MM.1S (cell line): ENCODE measurements around the gene PEAR1.

ENCODE experiments used
- DNase-seq: peaks from one replicate; pipeline ENCODE4 v3.0.0-alpha.2; 2015
- H2AFZ ChIP-seq: fragments of 300-600 bp; sonication (generic); 2 replicates; pipeline ENCODE4 v1.6.0; 2016; ENCODE audit warnings: antibody characterized with exemption, low read length
- H3F3A ChIP-seq: fragments of 300-600 bp; sonication (generic); 2 replicates; pipeline ENCODE4 v1.6.1; 2016; ENCODE audit warnings: mild to moderate bottlenecking, antibody characterized with exemption, low read length, moderate library complexity, mixed read lengths; ENCODE audit not compliant: insufficient read depth
- H3K27ac ChIP-seq: fragments of 300-600 bp; sonication (generic); 2 replicates; pipeline ENCODE4 v1.5.1; 2016; ENCODE audit warnings: mild to moderate bottlenecking, low read length
- H3K27me3 ChIP-seq: fragments of 300-600 bp; sonication (generic); replicated peaks from 2 replicates; pipeline ENCODE4 v1.6.0; 2016; ENCODE audit warnings: low read length; ENCODE audit not compliant: insufficient read depth
- H3K36me3 ChIP-seq: fragments of 300-600 bp; sonication (generic); replicated peaks from 2 replicates; pipeline ENCODE4 v1.6.1; 2016; ENCODE audit warnings: mild to moderate bottlenecking, low read length, mixed read lengths; ENCODE audit not compliant: insufficient read depth
- H3K4me1 ChIP-seq: fragments of 300-600 bp; sonication (generic); 2 replicates; pipeline ENCODE4 v1.6.1; 2016; ENCODE audit warnings: low read length, mixed read lengths
- H3K4me2 ChIP-seq: fragments of 300-600 bp; sonication (generic); 2 replicates; pipeline ENCODE4 v1.6.0; 2016; ENCODE audit warnings: low read depth, low read length
- H3K4me3 ChIP-seq: fragments of 300-600 bp; sonication (generic); 2 replicates; pipeline ENCODE4 v1.5.1; 2016; ENCODE audit warnings: low read length, mixed read lengths
- H3K79me2 ChIP-seq: fragments of 300-600 bp; sonication (generic); 2 replicates; pipeline ENCODE4 v1.6.1; 2016; ENCODE audit warnings: mixed run types, low read length, mixed read lengths
- H3K9ac ChIP-seq: fragments of 300-600 bp; sonication (generic); 2 replicates; pipeline ENCODE4 v1.6.1; 2016; ENCODE audit warnings: low read length, mixed read lengths
- H3K9me2 ChIP-seq: fragments of 300-600 bp; sonication (generic); replicated peaks from 2 replicates; pipeline ENCODE4 v1.6.1; 2016; ENCODE audit warnings: mild to moderate bottlenecking, low read length, mixed read lengths; ENCODE audit not compliant: insufficient read depth
- H3K9me3 ChIP-seq: fragments of 300-600 bp; sonication (generic); replicated peaks from 2 replicates; pipeline ENCODE4 v1.6.1; 2016; ENCODE audit warnings: mild to moderate bottlenecking, low read length, mixed read lengths; ENCODE audit not compliant: insufficient read depth
- H4K20me1 ChIP-seq: fragments of 300-600 bp; sonication (generic); 2 replicates; pipeline ENCODE4 v1.6.1; 2016; ENCODE audit warnings: mild to moderate bottlenecking, low read length, moderate library complexity, mixed read lengths; ENCODE audit not compliant: insufficient read depth
- CTCF ChIP-seq: fragments of 300-600 bp; sonication (generic); IDR thresholded peaks from 2 replicates; pipeline ENCODE4 v1.5.1; 2016; ENCODE audit warnings: antibody characterized with exemption, low read length, mixed read lengths
- EZH2 ChIP-seq: fragments of 300-600 bp; sonication (generic); optimal IDR thresholded peaks from 2 replicates; pipeline ENCODE3; 2017; ENCODE audit warnings: low read depth, mild to moderate bottlenecking, antibody characterized with exemption, low read length, mixed read lengths
- EZH2phosphoT487 ChIP-seq: fragments of 300-600 bp; sonication (generic); IDR thresholded peaks from 2 replicates; pipeline ENCODE4 v1.6.1; 2018; ENCODE audit warnings: antibody characterized with exemption, low read length

Gene PEAR1

GRCh38 chr1:156877433-156878170 is 15.9 kb upstream of the PEAR1 start:
- no peaks in the 10 kb centered on the region for H4K20me1 ChIP-seq

GRCh38 chr1:156879876-156880275 is 13.6 kb upstream of the PEAR1 start:
- Histone ChIP-seq H3F3A (no peaks in the 10 kb centered on the region), H3K27me3 (peaks cover 44% of the 10 kb centered on the region), H3K4me1 (peaks cover 11% of the 10 kb centered on the region; the same call in 1 of the 2 replicates), H2AFZ (no peak overlapping the region), H3K9me2 (no peaks in the 10 kb centered on the region), H3K9me3 (no peaks in the 10 kb centered on the region), H3K4me3 (no peak overlapping the region), H3K36me3 (no peaks in the 10 kb centered on the region), H3K9ac (no peak overlapping the region), H3K79me2 (no peaks in the 10 kb centered on the region), H4K20me1 (no peaks in the 10 kb centered on the region), H3K4me2 (no peak overlapping the region), H3K27ac (no peak overlapping the region)
- TF ChIP-seq EZH2 (no peak), CTCF (no peak)
- no peak for DNase-seq

More at GRCh38 chr1:156877433-156878170, 15.9 kb upstream of the PEAR1 start:
- H2AFZ ChIP-seq: no peak overlapping the region
- H3K36me3 ChIP-seq: no peaks in the 10 kb centered on the region
- H3K9me3 ChIP-seq: no peaks in the 10 kb centered on the region
- no peak overlapping the region for H3K4me2 ChIP-seq
- no peak for DNase-seq
- no peak overlapping the region for H3K9ac ChIP-seq
- no peak overlapping the region for H3K4me3 ChIP-seq
- H3K27ac ChIP-seq: no peak overlapping the region
- H3F3A ChIP-seq: no peaks in the 10 kb centered on the region
- no peaks in the 10 kb centered on the region for H3K79me2 ChIP-seq
- TF ChIP-seq CTCF: no peak
- peaks cover 11% of the 10 kb centered on the region; the same call in 1 of the 2 replicates for H3K4me1 ChIP-seq
- peaks cover 56% of the 10 kb centered on the region for H3K27me3 ChIP-seq
- no peaks in the 10 kb centered on the region for H3K9me2 ChIP-seq

GRCh38 chr1:156880473-156880872 is 13.0 kb upstream of the PEAR1 start:
- H3K9me3 ChIP-seq: no peaks in the 10 kb centered on the region
- no peaks in the 10 kb centered on the region for H4K20me1 ChIP-seq
- H3K4me3 ChIP-seq: no peak overlapping the region
- no peaks in the 10 kb centered on the region for H3K36me3 ChIP-seq
- no peak overlapping the region for H3K27ac ChIP-seq
- DNase-seq: peak; percentile 47
- H3K79me2 ChIP-seq: no peaks in the 10 kb centered on the region
- H3K9me2 ChIP-seq: no peaks in the 10 kb centered on the region
- no peak overlapping the region for H3K9ac ChIP-seq
- H3K4me1 ChIP-seq: peaks cover 11% of the 10 kb centered on the region; the same call in 1 of the 2 replicates
- no peak for TF ChIP-seq EZH2phosphoT487
- no peak for TF ChIP-seq EZH2
- no peak for TF ChIP-seq CTCF
- peak overlapping the region; percentile 34; the same call in 1 of the 2 replicates for H3K4me2 ChIP-seq
- peaks cover 44% of the 10 kb centered on the region for H3K27me3 ChIP-seq
- H2AFZ ChIP-seq: no peak overlapping the region
- H3F3A ChIP-seq: no peaks in the 10 kb centered on the region
